BJ (cell line): ENCODE results near the gene ERICH3. TPM values are rescaled to one million over a fixed set of nuclear protein-coding genes. Genes with fewer than 3 reads are reported as not detected.

Experiments
- CTCF ChIA-PET: fragments of 350-600 bp; formaldehyde crosslinking; extraction: SDS; loops from one replicate; lab custom pipeline; 2021; ENCODE audit warnings: antibody characterized with exemption, inconsistent platforms; lab: Yijun Ruan, JAX
- POLR2A ChIA-PET: fragments of 300-600 bp; sonication (Branson Sonifier 250); formaldehyde crosslinking; extraction: SDS; loops from one replicate; lab custom pipeline; 2021; ENCODE audit warnings: antibody characterized with exemption; lab: Charles Lee
- DNase-seq: peaks from one replicate; pipeline ENCODE4 v3.0.0-alpha.2; 2011; ENCODE audit warnings: low read depth
- H3K27me3 ChIP-seq: 2 replicates; pipeline ENCODE4 v1.6.0; 2011; ENCODE audit warnings: low read length; ENCODE audit not compliant: control insufficient read depth, insufficient read depth
- H3K36me3 ChIP-seq: 2 replicates; pipeline ENCODE4 v1.5.1; 2011; ENCODE audit warnings: low read length; ENCODE audit not compliant: control insufficient read depth, insufficient read depth
- H3K4me3 ChIP-seq: 2 replicates; pipeline ENCODE4 v1.5.1; 2011; ENCODE audit warnings: low read depth, mild to moderate bottlenecking, control low read depth, low read length
- polyA plus RNA-seq: library from polyadenylated mRNA; depleted of rRNA; stranded (reverse); fragments of >200 nt; gene quantifications from 2 replicates; pipeline ENCODE4 v1.2.3, GENCODE V29; 2011; rRNA removed
- TF ChIP-seq, protein P1 (sequence below): IDR thresholded peaks from 2 replicates; pipeline ENCODE4 v1.5.1; 2011; ENCODE audit warnings: low read depth, mild to moderate bottlenecking, control low read depth, inconsistent platforms, low read length, moderate library complexity; ENCODE audit not compliant: insufficient read depth

Gene ERICH3
- polyA plus RNA-seq, 1 experiment = not detected

DNA sequence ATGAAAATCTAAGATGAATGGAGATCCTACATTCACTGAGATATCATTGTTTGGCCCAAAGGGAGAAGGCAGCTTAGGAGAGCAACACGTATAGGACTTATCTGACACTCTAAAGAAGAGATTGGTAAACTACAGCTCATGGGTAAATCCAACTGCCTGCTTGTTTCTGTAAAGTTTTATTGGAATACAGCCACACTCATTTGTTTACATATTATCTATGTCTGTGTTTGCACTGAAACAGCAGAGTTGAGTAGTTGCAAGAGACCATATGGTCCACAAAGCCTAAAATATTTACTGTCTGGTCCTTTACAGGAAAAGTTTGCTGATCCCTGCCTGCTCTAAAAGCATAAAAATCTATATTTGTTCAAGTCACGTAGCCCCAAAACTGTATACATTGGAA, 146.9 kb downstream of the ERICH3 start:
- Histone ChIP-seq H3K4me3 (no peak overlapping the region), H3K27me3 (no peaks in the 10 kb centered on the region), H3K36me3 (no peaks in the 10 kb centered on the region)
- DNase-seq = no peak
- CTCF ChIA-PET = no interaction called here
- TF ChIP-seq, protein P1, sequence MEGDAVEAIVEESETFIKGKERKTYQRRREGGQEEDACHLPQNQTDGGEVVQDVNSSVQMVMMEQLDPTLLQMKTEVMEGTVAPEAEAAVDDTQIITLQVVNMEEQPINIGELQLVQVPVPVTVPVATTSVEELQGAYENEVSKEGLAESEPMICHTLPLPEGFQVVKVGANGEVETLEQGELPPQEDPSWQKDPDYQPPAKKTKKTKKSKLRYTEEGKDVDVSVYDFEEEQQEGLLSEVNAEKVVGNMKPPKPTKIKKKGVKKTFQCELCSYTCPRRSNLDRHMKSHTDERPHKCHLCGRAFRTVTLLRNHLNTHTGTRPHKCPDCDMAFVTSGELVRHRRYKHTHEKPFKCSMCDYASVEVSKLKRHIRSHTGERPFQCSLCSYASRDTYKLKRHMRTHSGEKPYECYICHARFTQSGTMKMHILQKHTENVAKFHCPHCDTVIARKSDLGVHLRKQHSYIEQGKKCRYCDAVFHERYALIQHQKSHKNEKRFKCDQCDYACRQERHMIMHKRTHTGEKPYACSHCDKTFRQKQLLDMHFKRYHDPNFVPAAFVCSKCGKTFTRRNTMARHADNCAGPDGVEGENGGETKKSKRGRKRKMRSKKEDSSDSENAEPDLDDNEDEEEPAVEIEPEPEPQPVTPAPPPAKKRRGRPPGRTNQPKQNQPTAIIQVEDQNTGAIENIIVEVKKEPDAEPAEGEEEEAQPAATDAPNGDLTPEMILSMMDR = no peak
- POLR2A ChIA-PET = no interaction called here

DNA sequence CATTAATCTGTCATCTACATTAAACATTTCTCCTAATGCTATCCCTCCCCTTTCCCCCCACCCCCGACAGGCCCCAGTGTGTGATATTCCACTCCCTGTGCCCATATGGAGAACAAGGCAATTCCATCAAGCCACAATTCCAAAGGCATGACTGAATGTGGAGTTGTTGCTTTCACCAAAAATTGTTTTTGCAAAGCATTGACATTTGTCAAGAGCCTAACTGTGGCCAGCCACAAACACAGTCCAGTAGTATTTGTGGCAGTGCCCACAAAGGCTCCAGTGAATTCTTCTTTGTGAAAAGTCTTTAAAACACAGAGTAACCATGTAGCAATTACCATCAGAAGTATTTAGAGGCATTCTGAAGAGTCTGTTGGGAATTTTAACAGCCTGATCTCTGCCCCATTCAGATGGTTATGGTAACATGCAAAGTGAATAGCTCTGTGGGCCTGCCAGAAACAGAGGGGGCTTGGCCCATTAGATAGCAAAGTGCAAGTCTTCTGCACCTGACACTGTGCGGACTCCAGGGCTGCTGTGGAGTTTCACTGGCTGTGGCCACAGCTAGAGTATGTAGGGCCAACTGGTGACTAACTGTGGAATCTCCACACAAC, 149.6 kb downstream of the ERICH3 start:
- TF ChIP-seq, protein P1 = no peak

DNA sequence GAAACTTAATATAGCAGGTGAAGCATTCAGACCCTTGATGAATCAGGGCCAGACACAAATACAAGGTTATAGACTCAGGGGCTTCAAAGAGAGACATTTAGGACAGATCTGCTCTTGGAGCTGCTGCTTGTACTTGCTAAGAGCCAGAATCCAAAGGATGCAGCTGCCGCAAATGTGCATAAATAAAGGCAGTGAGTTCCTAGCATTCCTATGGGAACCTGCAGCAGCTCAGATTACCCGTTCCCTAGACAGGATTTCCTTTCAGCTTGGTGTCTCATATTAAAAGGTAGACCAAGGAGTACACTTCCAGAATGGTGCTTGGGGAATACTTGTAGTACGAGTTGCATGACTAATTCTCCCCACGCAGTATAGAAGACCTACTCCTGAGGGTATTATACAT, 151.4 kb downstream of the ERICH3 start:
- CTCF ChIA-PET = no interaction called here
- no peaks in the 10 kb centered on the region for H3K36me3 ChIP-seq
- H3K4me3 ChIP-seq = no peak overlapping the region
- no peaks in the 10 kb centered on the region for H3K27me3 ChIP-seq
- POLR2A ChIA-PET = no interaction called here
- no peak for DNase-seq
- TF ChIP-seq, protein P1 = no peak

More for the DNA sequence above, 149.6 kb downstream of the ERICH3 start:
- Histone ChIP-seq H3K4me3 (no peak overlapping the region), H3K36me3 (no peaks in the 10 kb centered on the region), H3K27me3 (no peaks in the 10 kb centered on the region)
- DNase-seq = no peak
- POLR2A ChIA-PET = no interaction called here
- CTCF ChIA-PET = no interaction called here

Other genes with a start within 250 kb of the ERICH3 start
- gene LRRC53, start 161.2 kb downstream of the ERICH3 start, polyA plus RNA-seq = not detected in 2 replicates
- gene CRYZ, start 59.3 kb upstream of the ERICH3 start, polyA plus RNA-seq = 22.9 and 39.1 TPM in 2 replicates
- 9.2 and 15.3 TPM in 2 replicates for gene TYW3, start 59.4 kb upstream of the ERICH3 start, polyA plus RNA-seq